GM12878 (cell line): Measurements from ENCODE around the gene SCARB1. TPM values are rescaled to one million over a fixed set of nuclear protein-coding genes. Genes with fewer than 3 reads are reported as not detected.

ENCODE experiments used
- ATAC-seq: fragments of 200-7000 bp; cut with Tn5 transposase; 3 replicates; pipeline ENCODE4 v1.9.1; 2020; ENCODE audit warnings: mild to moderate bottlenecking, moderate library complexity
- BruUV-seq: library from RNA; stranded (reverse); fragments of 400-500 nt; replicated peaks from 2 replicates; lab custom pipeline; 2021; lab: Mats Ljungman, UMichigan
- CTCF ChIA-PET: fragments of 300-600 bp; sonication (Branson Sonifier 250); formaldehyde crosslinking; extraction: SDS; loops from one replicate; lab custom pipeline; 2021; ENCODE audit warnings: inconsistent platforms; lab: Yijun Ruan, JAX
- POLR2A ChIA-PET: fragments of 350-600 bp; formaldehyde crosslinking; extraction: SDS; loops from one replicate; lab custom pipeline; 2021; ENCODE audit warnings: inconsistent platforms; lab: Charles Lee
- RAD21 ChIA-PET: fragments of 300-600 bp; sonication (Branson Sonifier 250); formaldehyde crosslinking; loops from one replicate; lab custom pipeline; 2023; ENCODE audit warnings: antibody characterized with exemption; ENCODE audit not compliant: unreplicated experiment; lab: Charles Lee
- SMC1A ChIA-PET: fragments of 300-600 bp; sonication (Branson Sonifier 250); formaldehyde crosslinking; loops from one replicate; lab custom pipeline; 2023; ENCODE audit not compliant: unreplicated experiment, uncharacterized antibody; lab: Charles Lee
- DNase-seq: peaks from one replicate; pipeline ENCODE4 v3.0.0-alpha.2; 2011; ENCODE audit warnings: low read depth, low spot score
- FAIRE-seq: peaks from 3 replicates; lab custom pipeline; 2011; peaks lifted over from hg19 to GRCh38; lab: Jason Lieb, UNC
- H2AFZ ChIP-seq: 2 replicates; pipeline ENCODE4 v1.6.0; 2011; ENCODE audit warnings: low read depth, low read length, control low read depth; ENCODE audit not compliant: control insufficient read depth
- H3K27ac ChIP-seq: 2 replicates; pipeline ENCODE4 v1.5.1; 2011; ENCODE audit warnings: control low read depth; ENCODE audit not compliant: control insufficient read depth, insufficient read depth
- H3K27me3 ChIP-seq, 2 experiments: replicated peaks in 1 of 2; 2 replicates each; pipeline versions ENCODE4 v1.6.0 to v1.6.1; 2011; ENCODE audit warnings: low read length in 1 of 2; ENCODE audit not compliant: control insufficient read depth in 2 of 2, insufficient read depth in 2 of 2
- H3K36me3 ChIP-seq, 2 experiments: 2 replicates each; pipeline ENCODE4 v1.5.1; 2011; ENCODE audit warnings: low read length in 1 of 2; ENCODE audit not compliant: control insufficient read depth in 2 of 2, insufficient read depth in 2 of 2
- H3K4me1 ChIP-seq: 2 replicates; pipeline ENCODE4 v1.6.1; 2011; ENCODE audit warnings: mild to moderate bottlenecking, low read length, moderate library complexity, mixed read lengths; ENCODE audit not compliant: control insufficient read depth, insufficient read depth
- H3K4me2 ChIP-seq: 2 replicates; pipeline ENCODE4 v1.6.0; 2011; ENCODE audit warnings: control low read depth; ENCODE audit not compliant: control insufficient read depth, insufficient read depth
- H3K4me3 ChIP-seq: fragments of 200-600 bp; sonication (generic); 2 replicates; pipeline ENCODE4 v1.5.1; 2016
- H3K79me2 ChIP-seq: 2 replicates; pipeline ENCODE4 v1.6.0; 2011; ENCODE audit warnings: low read length; ENCODE audit not compliant: control insufficient read depth, insufficient read depth
- H3K9ac ChIP-seq: 2 replicates; pipeline ENCODE4 v1.8.0; 2011; ENCODE audit warnings: low read length, control low read depth, mixed read lengths; ENCODE audit not compliant: control insufficient read depth, insufficient read depth
- H3K9me3 ChIP-seq: replicated peaks from 3 replicates; pipeline ENCODE4 v1.5.1; 2011; ENCODE audit warnings: mild to moderate bottlenecking, low read length; ENCODE audit not compliant: control insufficient read depth, insufficient read depth
- H4K20me1 ChIP-seq: 2 replicates; pipeline ENCODE4 v1.6.0; 2011; ENCODE audit not compliant: control insufficient read depth, insufficient read depth
- NRF1 ChIP-seq: conservative IDR thresholded peaks from 2 replicates; pipeline ENCODE4 v1.6.1; 2011; ENCODE audit warnings: mild to moderate bottlenecking, low read depth, low read length, improper control_type of control experiment
- SREBF2 ChIP-seq: IDR thresholded peaks from 2 replicates; pipeline ENCODE4 v1.6.1; 2012; ENCODE audit warnings: mild to moderate bottlenecking, low read length
- SUZ12 ChIP-seq: fragments of 200-600 bp; sonication (generic); IDR thresholded peaks from one replicate; pipeline ENCODE4 v1.6.1; 2018; ENCODE audit warnings: antibody characterized with exemption, mild to moderate bottlenecking; ENCODE audit not compliant: unreplicated experiment
- ZNF207 ChIP-seq: fragments of 450-650 bp; IDR thresholded peaks from 2 replicates; pipeline ENCODE4 v1.6.1; 2014; ENCODE audit warnings: antibody characterized with exemption, mild to moderate bottlenecking, borderline replicate concordance
- WGBS: methylation state at CpG from one replicate; pipeline ENCODE4 v1.1.6; 2016; ENCODE audit warnings: low lambda C conversion rate; ENCODE audit not compliant: insufficient replicate concordance, insufficient coverage; ENCODE audit errors: missing lambda C conversion rate; 5-methylcytosine and 5-hydroxymethylcytosine counted together
- in situ Hi-C: fragments of 300-500 bp; cut with MboI; formaldehyde crosslinking; loops from 9 replicates; pipeline ENCODE4 v1.14.3; 2018; ENCODE audit warnings: mixed read lengths
- intact Hi-C: fragments of 100-400 bp; cut with micrococcal nuclease; formaldehyde crosslinking; loops from one replicate; pipeline ENCODE4 v1.14.2; 2022; ENCODE audit not compliant: unreplicated experiment
- polyA plus RNA-seq, 11 experiments: library from polyadenylated mRNA; depleted of rRNA in 4 of 11; unstranded in 6 of 11; stranded (reverse) in 5 of 11; fragments of >200 nt; fragmentation: Nextera tagmentation in 4 of 11; fragmentation: Illumina TruSeq in 1 of 11; extraction: Ambion mirVana in 4 of 11; extraction: Trizol in 1 of 11; gene quantifications; 1 replicate in 1 of 11; 2 replicates in 10 of 11; pipeline versions ENCODE4 v1.2.1 to v1.2.3, GENCODE V29; 2011 to 2016; ENCODE audit warnings: inconsistent platforms in 2 of 11, missing spikeins in 2 of 11, low read depth in 1 of 11
- total RNA-seq, 4 experiments: library from RNA; depleted of rRNA in 3 of 4; stranded (reverse); fragments of >200 nt in 3 of 4; fragmentation: Illumina TruSeq in 1 of 4; extraction: Trizol in 1 of 4; gene quantifications; 2 replicates each; pipeline versions ENCODE4 v1.2.1 to v1.2.3, GENCODE V29; 2013 to 2021
- TF ChIP-seq, protein P1 (sequence below): fragments of 450-650 bp; IDR thresholded peaks from 2 replicates; pipeline ENCODE4 v1.6.1; 2017; ENCODE audit warnings: mild to moderate bottlenecking, moderate library complexity
- TF ChIP-seq, protein P2 (sequence below): IDR thresholded peaks from 2 replicates; pipeline ENCODE4 v1.6.1; 2011; ENCODE audit warnings: borderline replicate concordance, low read depth, mild to moderate bottlenecking, moderate library complexity, mixed read lengths, low read length; ENCODE audit not compliant: insufficient read depth; ENCODE audit errors: extremely low read length

SCARB1 gene
- total and polyA plus RNA-seq, 10 of the 15 experiments (the other 5 are each of a cell fraction or from before 2014, with no cell fraction given), result 0.34 to 104 (median 63.1) TPM

DNA sequence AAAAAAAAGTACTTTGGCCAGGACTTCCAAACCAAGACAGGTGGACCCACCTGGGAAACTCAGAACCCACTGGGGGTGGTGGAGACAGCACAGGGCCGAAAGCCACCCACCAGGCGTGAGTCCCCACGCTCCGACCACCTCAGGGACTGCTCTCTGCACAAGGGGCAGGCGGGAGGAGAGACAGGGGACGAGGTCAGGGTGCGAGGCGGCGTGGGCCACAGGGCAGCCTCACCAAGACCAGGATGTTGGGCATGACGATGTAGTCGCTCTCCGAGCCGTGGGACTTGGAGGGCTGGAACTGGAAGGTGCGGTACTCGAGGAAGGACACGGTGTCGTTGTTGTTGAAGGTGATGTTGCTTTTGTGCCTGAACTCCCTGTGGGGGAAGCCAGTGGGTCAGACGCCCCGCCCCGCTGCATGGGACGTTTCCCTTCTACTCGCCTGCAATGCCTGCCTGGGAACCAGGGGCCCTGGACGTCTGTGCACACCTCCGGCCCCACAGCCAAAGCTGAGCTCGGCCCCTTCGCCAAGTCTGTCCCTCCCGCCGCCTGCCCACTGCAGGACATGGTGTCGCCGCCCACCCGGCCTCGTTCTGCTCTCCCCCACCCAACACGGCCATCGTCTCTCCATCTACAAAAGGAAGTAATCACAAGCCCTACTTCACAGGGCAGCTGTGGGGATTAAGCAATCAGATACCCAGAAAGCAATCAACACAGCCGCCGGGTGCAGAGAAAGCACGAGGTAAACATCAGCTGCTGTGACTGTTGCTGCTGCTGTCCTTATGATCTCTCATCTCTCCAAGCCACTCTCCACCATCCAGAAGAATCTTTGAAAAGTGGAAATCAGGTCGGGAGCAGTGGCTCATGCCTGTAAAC is 48.7 kb downstream of the SCARB1 start:
- ChIA-PET SMC1A (no interaction called here), RAD21 (no interaction called here), CTCF (interaction anchor here (1.1 kb wide), 1 partner anchor 21 kb away, joined by 3 read pairs; no protein-coding TSS in a partner anchor), POLR2A (no interaction called here)
- Histone ChIP-seq H3K4me3 (no peak overlapping the region), H3K27ac (no peak overlapping the region), H4K20me1 (no peaks in the 10 kb centered on the region), H2AFZ (no peak overlapping the region), H3K9me3 (no peaks in the 10 kb centered on the region), H3K79me2 (peaks cover 2% of the 10 kb centered on the region), H3K9ac (no peak overlapping the region), H3K4me1 (no peaks in the 10 kb centered on the region), H3K27me3 (no peaks in the 10 kb centered on the region), H3K4me2 (no peak overlapping the region), H3K36me3 (peaks cover 27 to 45% of the 10 kb centered on the region in 2 experiments)
- in situ Hi-C loops, result no loop called here
- FAIRE-seq (no peak), DNase-seq (no peak), ATAC-seq (no peak)
- intact Hi-C loops, result no loop called here
- BruUV-seq, result no TSS peak
- 94% methylated on average over 38 of the region's 38 CpGs for WGBS
- TF ChIP-seq NRF1, result no peak
- TF ChIP-seq, protein P1, sequence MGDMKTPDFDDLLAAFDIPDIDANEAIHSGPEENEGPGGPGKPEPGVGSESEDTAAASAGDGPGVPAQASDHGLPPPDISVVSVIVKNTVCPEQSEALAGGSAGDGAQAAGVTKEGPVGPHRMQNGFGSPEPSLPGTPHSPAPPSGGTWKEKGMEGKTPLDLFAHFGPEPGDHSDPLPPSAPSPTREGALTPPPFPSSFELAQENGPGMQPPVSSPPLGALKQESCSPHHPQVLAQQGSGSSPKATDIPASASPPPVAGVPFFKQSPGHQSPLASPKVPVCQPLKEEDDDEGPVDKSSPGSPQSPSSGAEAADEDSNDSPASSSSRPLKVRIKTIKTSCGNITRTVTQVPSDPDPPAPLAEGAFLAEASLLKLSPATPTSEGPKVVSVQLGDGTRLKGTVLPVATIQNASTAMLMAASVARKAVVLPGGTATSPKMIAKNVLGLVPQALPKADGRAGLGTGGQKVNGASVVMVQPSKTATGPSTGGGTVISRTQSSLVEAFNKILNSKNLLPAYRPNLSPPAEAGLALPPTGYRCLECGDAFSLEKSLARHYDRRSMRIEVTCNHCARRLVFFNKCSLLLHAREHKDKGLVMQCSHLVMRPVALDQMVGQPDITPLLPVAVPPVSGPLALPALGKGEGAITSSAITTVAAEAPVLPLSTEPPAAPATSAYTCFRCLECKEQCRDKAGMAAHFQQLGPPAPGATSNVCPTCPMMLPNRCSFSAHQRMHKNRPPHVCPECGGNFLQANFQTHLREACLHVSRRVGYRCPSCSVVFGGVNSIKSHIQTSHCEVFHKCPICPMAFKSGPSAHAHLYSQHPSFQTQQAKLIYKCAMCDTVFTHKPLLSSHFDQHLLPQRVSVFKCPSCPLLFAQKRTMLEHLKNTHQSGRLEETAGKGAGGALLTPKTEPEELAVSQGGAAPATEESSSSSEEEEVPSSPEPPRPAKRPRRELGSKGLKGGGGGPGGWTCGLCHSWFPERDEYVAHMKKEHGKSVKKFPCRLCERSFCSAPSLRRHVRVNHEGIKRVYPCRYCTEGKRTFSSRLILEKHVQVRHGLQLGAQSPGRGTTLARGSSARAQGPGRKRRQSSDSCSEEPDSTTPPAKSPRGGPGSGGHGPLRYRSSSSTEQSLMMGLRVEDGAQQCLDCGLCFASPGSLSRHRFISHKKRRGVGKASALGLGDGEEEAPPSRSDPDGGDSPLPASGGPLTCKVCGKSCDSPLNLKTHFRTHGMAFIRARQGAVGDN, result no peak
- TF ChIP-seq SUZ12, result no peak
- no peak for TF ChIP-seq SREBF2
- TF ChIP-seq, protein P2, sequence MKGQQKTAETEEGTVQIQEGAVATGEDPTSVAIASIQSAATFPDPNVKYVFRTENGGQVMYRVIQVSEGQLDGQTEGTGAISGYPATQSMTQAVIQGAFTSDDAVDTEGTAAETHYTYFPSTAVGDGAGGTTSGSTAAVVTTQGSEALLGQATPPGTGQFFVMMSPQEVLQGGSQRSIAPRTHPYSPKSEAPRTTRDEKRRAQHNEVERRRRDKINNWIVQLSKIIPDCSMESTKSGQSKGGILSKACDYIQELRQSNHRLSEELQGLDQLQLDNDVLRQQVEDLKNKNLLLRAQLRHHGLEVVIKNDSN, result no peak
- TF ChIP-seq ZNF207, result no peak
